ENCODE results near the gene ITPR2. TPM values are rescaled to one million over a fixed set of nuclear protein-coding genes. Genes with fewer than 3 reads are reported as not detected.
"Not testable (repeated sequence)": the region's sequence is repeated elsewhere in the genome, so short reads cannot be mapped to it uniquely, and the experiment has no call there.

ITPR2 gene
- total RNA-seq, 2 experiments from 2014 or later = 28.8 to 29.9 TPM

GRCh38 chr12:26431211-26431610, 401.8 kb downstream of the ITPR2 start:
- Histone ChIP-seq H3K4me3 (ENCODE audit: low read length) (no peak overlapping the region), H3K4me1 (ENCODE audit: insufficient read depth, low read length) (no peaks in the 10 kb centered on the region), H3K9me3 (ENCODE audit: control insufficient read depth in 1 of 2, insufficient read depth in 1 of 2, low read length in 2 of 2) (no peaks in the 10 kb centered on the region), H3K27me3 (ENCODE audit: control insufficient read depth in 1 of 2, insufficient read depth in 2 of 2, low read length in 2 of 2) (no peaks in the 10 kb centered on the region), H3K36me3 (ENCODE audit: insufficient read depth, low read length) (no peaks in the 10 kb centered on the region), H3K27ac (ENCODE audit: low read depth in 1 of 2, low read length in 2 of 2) (no peak overlapping the region)
- DNase-seq (no peak), ATAC-seq (ENCODE audit: poor library complexity) (no peak)
- no peaks in the 10 kb centered on the region for H3K27me3 Mint-ChIP-seq
- ChIA-PET POLR2A (no interaction called here), CTCF (no interaction called here)
- no peak for TF ChIP-seq CTCF (IDR thresholded peaks at IDR 0.05)
- no peak overlapping the region for H3K4me3 Mint-ChIP-seq
- no peak overlapping the region for H3K27ac Mint-ChIP-seq
- H3K36me3 Mint-ChIP-seq (ENCODE audit: low read depth) = peaks cover 56% of the 10 kb centered on the region
- intact Hi-C loops (cut with DNase I, micrococcal nuclease) = no loop called here
- H3K9me3 Mint-ChIP-seq = no peaks in the 10 kb centered on the region
- H3K4me1 Mint-ChIP-seq (ENCODE audit: low read depth) = peaks cover 4% of the 10 kb centered on the region

GRCh38 chr12:26430596-26430995, 402.4 kb downstream of the ITPR2 start:
- H3K4me3 Mint-ChIP-seq; H3K27ac ChIP-seq (ENCODE audit: low read depth in 1 of 2, low read length in 2 of 2); H3K27ac Mint-ChIP-seq; POLR2A ChIA-PET; intact Hi-C loops (cut with DNase I, micrococcal nuclease); DNase-seq; H3K9me3 ChIP-seq (ENCODE audit: control insufficient read depth in 1 of 2, insufficient read depth in 1 of 2, low read length in 2 of 2); H3K4me1 ChIP-seq (ENCODE audit: insufficient read depth, low read length); H3K27me3 ChIP-seq (ENCODE audit: control insufficient read depth in 1 of 2, insufficient read depth in 2 of 2, low read length in 2 of 2); H3K4me3 ChIP-seq (ENCODE audit: low read length); H3K4me1 Mint-ChIP-seq (ENCODE audit: low read depth); CTCF ChIA-PET; H3K36me3 ChIP-seq (ENCODE audit: insufficient read depth, low read length); H3K27me3 Mint-ChIP-seq; H3K9me3 Mint-ChIP-seq; ATAC-seq (ENCODE audit: poor library complexity): not testable (repeated sequence)
- H3K36me3 Mint-ChIP-seq (ENCODE audit: low read depth) = peaks cover 62% of the 10 kb centered on the region

DNA sequence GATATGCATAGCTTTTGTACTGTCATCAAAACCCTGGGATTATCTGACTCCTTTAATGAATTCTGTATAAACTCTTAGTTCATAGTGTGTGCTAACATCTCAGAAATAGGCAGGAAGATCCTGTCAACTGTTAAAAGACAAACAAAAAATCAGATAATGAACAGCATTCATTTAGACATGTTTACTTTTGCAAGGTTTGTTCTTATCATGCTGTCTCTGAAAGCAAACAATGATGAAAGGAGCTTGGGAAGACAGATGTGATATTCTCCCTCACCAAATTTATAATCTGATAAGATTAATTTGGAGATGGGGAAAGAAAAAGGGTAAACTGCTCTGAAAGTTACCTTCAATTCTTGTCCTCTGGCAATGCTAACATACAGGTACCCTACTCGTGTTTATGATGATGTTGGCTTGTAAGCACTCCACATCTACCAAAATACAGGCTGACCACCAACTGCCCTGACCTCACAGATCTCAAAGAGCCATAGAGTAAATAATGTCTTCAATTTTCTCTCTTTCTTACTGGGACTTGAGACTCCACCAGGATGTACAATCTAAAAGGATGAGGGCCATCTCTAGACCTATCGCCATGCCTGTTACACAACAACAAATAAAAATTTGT, 403.8 kb downstream of the ITPR2 start:
- no peak overlapping the region for H3K27ac Mint-ChIP-seq
- intact Hi-C loops (cut with DNase I, micrococcal nuclease) = no loop called here
- H3K36me3 Mint-ChIP-seq (ENCODE audit: low read depth) = peaks cover 51% of the 10 kb centered on the region
- Histone ChIP-seq H3K9me3 (ENCODE audit: control insufficient read depth in 1 of 2, insufficient read depth in 1 of 2, low read length in 2 of 2) (no peaks in the 10 kb centered on the region), H3K4me3 (ENCODE audit: low read length) (no peak overlapping the region), H3K4me1 (ENCODE audit: insufficient read depth, low read length) (no peaks in the 10 kb centered on the region), H3K27me3 (ENCODE audit: control insufficient read depth in 1 of 2, insufficient read depth in 2 of 2, low read length in 2 of 2) (no peaks in the 10 kb centered on the region), H3K27ac (ENCODE audit: low read depth in 1 of 2, low read length in 2 of 2) (no peak overlapping the region), H3K36me3 (ENCODE audit: insufficient read depth, low read length) (no peaks in the 10 kb centered on the region)
- no peak overlapping the region for H3K4me3 Mint-ChIP-seq
- no peaks in the 10 kb centered on the region for H3K9me3 Mint-ChIP-seq
- H3K27me3 Mint-ChIP-seq = no peaks in the 10 kb centered on the region
- no peak for DNase-seq
- no peak for TF ChIP-seq CTCF (IDR thresholded peaks at IDR 0.05)
- CTCF ChIA-PET = no interaction called here
- ATAC-seq (ENCODE audit: poor library complexity) = no peak
- POLR2A ChIA-PET = no interaction called here
- no peaks in the 10 kb centered on the region for H3K4me1 Mint-ChIP-seq (ENCODE audit: low read depth)

- CTCF ChIA-PET = no interaction called here
- no peaks in the 10 kb centered on the region for H3K27me3 Mint-ChIP-seq
- H3K4me3 Mint-ChIP-seq = no peak overlapping the region
- H3K36me3 ChIP-seq (ENCODE audit: insufficient read depth, low read length) = no peaks in the 10 kb centered on the region
- no peak overlapping the region for H3K4me3 ChIP-seq (ENCODE audit: low read length)
- H3K27me3 ChIP-seq (ENCODE audit: control insufficient read depth in 1 of 2, insufficient read depth in 2 of 2, low read length in 2 of 2) = no peaks in the 10 kb centered on the region
- no peak overlapping the region for H3K27ac Mint-ChIP-seq
- no peaks in the 10 kb centered on the region for H3K4me1 Mint-ChIP-seq (ENCODE audit: low read depth)
- no peak for ATAC-seq (ENCODE audit: poor library complexity)
- H3K9me3 Mint-ChIP-seq = no peaks in the 10 kb centered on the region
- POLR2A ChIA-PET = no interaction called here
- H3K9me3 ChIP-seq (ENCODE audit: control insufficient read depth in 1 of 2, insufficient read depth in 1 of 2, low read length in 2 of 2) = no peaks in the 10 kb centered on the region
- no peak overlapping the region for H3K27ac ChIP-seq (ENCODE audit: low read depth in 1 of 2, low read length in 2 of 2)
- intact Hi-C loops (cut with DNase I, micrococcal nuclease) = no loop called here
- H3K36me3 Mint-ChIP-seq (ENCODE audit: low read depth) = peaks cover 56% of the 10 kb centered on the region
- no peaks in the 10 kb centered on the region for H3K4me1 ChIP-seq (ENCODE audit: insufficient read depth, low read length)
- no peak for DNase-seq
- no peak for TF ChIP-seq CTCF (IDR thresholded peaks at IDR 0.05)
These were observed 404.6 kb downstream of the ITPR2 start for GRCh38 chr12:26428420-26428819.
